DLD1 (cell line): Measurements from ENCODE around the gene SGTA.

ENCODE experiments used
- in situ Hi-C: cut with HindIII; loops from 2 replicates; pipeline ENCODE4 v1.10.0; 2017; ENCODE audit warnings: low sequenced_read_pairs

Gene SGTA

GRCh38 chr19:2771786-2772674 lies 11.0 kb downstream of the SGTA start:
- in situ Hi-C loops = no loop called here

- in situ Hi-C loops = no loop called here
Observed at GRCh38 chr19:2770055-2771013, 12.7 kb downstream of the SGTA start.

- in situ Hi-C loops = no loop called here
Observed at GRCh38 chr19:2769218-2769617, 13.9 kb downstream of the SGTA start.

GRCh38 chr19:2768365-2769132 lies 14.5 kb downstream of the SGTA start:
- in situ Hi-C loops = no loop called here

GRCh38 chr19:2767688-2768087 lies 15.4 kb downstream of the SGTA start:
- in situ Hi-C loops = no loop called here

GRCh38 chr19:2766594-2767372 lies 16.3 kb downstream of the SGTA start:
- in situ Hi-C loops = no loop called here

GRCh38 chr19:2765376-2765775 lies 17.7 kb downstream of the SGTA start:
- in situ Hi-C loops = no loop called here

GRCh38 chr19:2764945-2765344 lies 18.1 kb downstream of the SGTA start:
- in situ Hi-C loops = no loop called here

GRCh38 chr19:2763687-2764086 lies 19.4 kb downstream of the SGTA start:
- in situ Hi-C loops = no loop called here

- in situ Hi-C loops = no loop called here
Observed at GRCh38 chr19:2762783-2763496, 20.1 kb downstream of the SGTA start.

GRCh38 chr19:2761876-2762782 lies 20.9 kb downstream of the SGTA start:
- in situ Hi-C loops = no loop called here

- in situ Hi-C loops = no loop called here
Observed at GRCh38 chr19:2761309-2761677, 21.8 kb downstream of the SGTA start.

GRCh38 chr19:2759965-2760364 lies 23.1 kb downstream of the SGTA start:
- in situ Hi-C loops = no loop called here

GRCh38 chr19:2759362-2759761 lies 23.7 kb downstream of the SGTA start:
- in situ Hi-C loops = no loop called here

- in situ Hi-C loops = no loop called here
Observed at GRCh38 chr19:2758601-2759313, 24.3 kb downstream of the SGTA start.

- in situ Hi-C loops = no loop called here
Observed at GRCh38 chr19:2756921-2757881, 25.9 kb downstream of the SGTA start.

- in situ Hi-C loops = no loop called here
Observed at GRCh38 chr19:2756477-2756876, 26.6 kb downstream of the SGTA start.
